ENCODE results near the gene TSBP1. TPM values are rescaled to one million over a fixed set of nuclear protein-coding genes. Genes with fewer than 3 reads are reported as not detected.

TSBP1 gene
- total RNA-seq, 4 donors from 2014 or later, result not detected

- H3K36me3 ChIP-seq, result no peaks in the 10 kb centered on the region
- H3K9me3 ChIP-seq, result no peaks in the 10 kb centered on the region
- peak overlapping the region; percentile 33 to 41 for H3K4me3 ChIP-seq
- no peaks in the 10 kb centered on the region for H3K27me3 ChIP-seq
- DNase-seq, result peak; percentile 83 to 87
- TF ChIP-seq CTCF (IDR thresholded peaks at IDR 0.05) (peak; percentile 49 to 79 (median 71)), POLR2A (IDR thresholded peaks at IDR 0.05) (peak in 1 of 2 donors; percentile 19)
- intact Hi-C loops (cut with DNase I; ENCODE audit: low total_unique reads), result no loop called here
- H3K4me1 ChIP-seq, result no peaks in the 10 kb centered on the region
- H3K27ac ChIP-seq, result peak overlapping the region; percentile 89 to 90
These were observed 116.2 kb downstream of the TSBP1 start for GRCh38 chr6:32255199-32256153.

- Histone ChIP-seq H3K36me3 (no peaks in the 10 kb centered on the region), H3K4me3 (peak overlapping the region; percentile 33 to 41), H3K27ac (peak overlapping the region; percentile 89 to 90), H3K9me3 (no peaks in the 10 kb centered on the region), H3K27me3 (no peaks in the 10 kb centered on the region), H3K4me1 (no peaks in the 10 kb centered on the region)
- intact Hi-C loops (cut with DNase I; ENCODE audit: low total_unique reads), result no loop called here
- peak in 1 of 2 donors; percentile 36 for DNase-seq
- TF ChIP-seq POLR2A (IDR thresholded peaks at IDR 0.05), result no peak
- no peak for TF ChIP-seq CTCF (IDR thresholded peaks at IDR 0.05)
These were observed 116.9 kb downstream of the TSBP1 start for GRCh38 chr6:32254761-32255198.

- DNase-seq, result no peak
- Histone ChIP-seq H3K27ac (no peak overlapping the region), H3K36me3 (no peaks in the 10 kb centered on the region), H3K4me1 (no peaks in the 10 kb centered on the region), H3K4me3 (no peak overlapping the region), H3K9me3 (no peaks in the 10 kb centered on the region), H3K27me3 (no peaks in the 10 kb centered on the region)
- intact Hi-C loops (cut with DNase I; ENCODE audit: low total_unique reads), result no loop called here
- TF ChIP-seq CTCF (IDR thresholded peaks at IDR 0.05), result no peak
- no peak for TF ChIP-seq POLR2A (IDR thresholded peaks at IDR 0.05)
These were observed 119.2 kb downstream of the TSBP1 start for GRCh38 chr6:32252331-32253009.

- no peak for TF ChIP-seq POLR2A (IDR thresholded peaks at IDR 0.05)
- no peak for TF ChIP-seq CTCF (IDR thresholded peaks at IDR 0.05)
- Histone ChIP-seq H3K4me1 (no peaks in the 10 kb centered on the region), H3K27me3 (no peaks in the 10 kb centered on the region), H3K4me3 (no peak overlapping the region), H3K36me3 (no peaks in the 10 kb centered on the region), H3K9me3 (no peaks in the 10 kb centered on the region), H3K27ac (no peak overlapping the region)
- no peak for DNase-seq
- intact Hi-C loops (cut with DNase I; ENCODE audit: low total_unique reads), result no loop called here
These were observed 122.4 kb downstream of the TSBP1 start for GRCh38 chr6:32249262-32249661.

- no peak for DNase-seq
- TF ChIP-seq POLR2A (IDR thresholded peaks at IDR 0.05), result no peak
- TF ChIP-seq CTCF (IDR thresholded peaks at IDR 0.05), result no peak
- no peaks in the 10 kb centered on the region for H3K9me3 ChIP-seq
- intact Hi-C loops (cut with DNase I; ENCODE audit: low total_unique reads), result no loop called here
- no peaks in the 10 kb centered on the region for H3K4me1 ChIP-seq
- H3K27me3 ChIP-seq, result no peaks in the 10 kb centered on the region
- H3K27ac ChIP-seq, result no peak overlapping the region
- H3K36me3 ChIP-seq, result no peaks in the 10 kb centered on the region
- H3K4me3 ChIP-seq, result no peak overlapping the region
These were observed 124.3 kb downstream of the TSBP1 start for GRCh38 chr6:32247401-32247800.
